22Rv1 (cell line): ENCODE results near the gene KLHL42.
"Not testable (repeated sequence)": the region's sequence is repeated elsewhere in the genome, so short reads cannot be mapped to it uniquely, and the experiment has no call there.

Experiments used
- H3K27ac ChIP-seq: fragments of 450-650 bp; 2 replicates; pipeline ENCODE4 v1.5.1; 2017
- ZFX ChIP-seq: fragments of 450-650 bp; IDR thresholded peaks from 2 replicates; pipeline ENCODE4 v1.6.1; 2017; ENCODE audit warnings: antibody characterized with exemption, borderline replicate concordance
- TF ChIP-seq, protein P1 (sequence below): fragments of 450-650 bp; IDR thresholded peaks from 2 replicates; pipeline ENCODE4 v1.5.1; 2017; ENCODE audit warnings: mild to moderate bottlenecking

KLHL42 gene

DNA sequence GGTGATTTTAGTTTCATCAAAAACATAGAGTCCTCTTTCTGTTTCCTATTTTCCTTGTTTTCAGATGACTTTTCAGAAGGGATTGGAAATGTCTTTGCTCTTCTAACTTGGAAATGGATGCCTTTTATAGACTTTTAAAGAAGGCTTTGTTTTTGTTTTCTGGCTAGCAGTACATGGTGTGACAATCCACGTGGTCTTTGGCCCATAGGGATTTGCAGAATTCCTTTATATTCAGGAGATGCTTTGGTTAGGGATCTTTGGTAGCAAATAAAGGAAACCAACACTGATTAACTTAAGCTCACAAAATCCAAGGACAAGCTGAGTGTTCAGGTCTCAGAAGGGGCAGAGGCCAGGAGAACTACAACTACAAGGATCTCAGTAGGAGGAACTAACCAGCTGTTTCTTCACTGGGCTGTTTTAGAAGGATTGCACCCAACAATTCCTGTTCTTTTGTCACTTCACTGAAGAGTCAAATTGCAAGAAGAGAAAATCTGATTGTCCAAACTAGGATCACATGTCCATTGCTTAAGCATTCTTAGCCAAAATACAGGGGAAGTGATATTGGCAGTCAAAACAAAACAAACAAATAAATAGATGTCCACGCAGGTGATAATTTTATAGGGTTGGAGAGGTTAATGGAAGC, 58.6 kb downstream of the KLHL42 start:
- H3K27ac ChIP-seq: no peak overlapping the region
- TF ChIP-seq ZFX: no peak
- TF ChIP-seq, protein P1, sequence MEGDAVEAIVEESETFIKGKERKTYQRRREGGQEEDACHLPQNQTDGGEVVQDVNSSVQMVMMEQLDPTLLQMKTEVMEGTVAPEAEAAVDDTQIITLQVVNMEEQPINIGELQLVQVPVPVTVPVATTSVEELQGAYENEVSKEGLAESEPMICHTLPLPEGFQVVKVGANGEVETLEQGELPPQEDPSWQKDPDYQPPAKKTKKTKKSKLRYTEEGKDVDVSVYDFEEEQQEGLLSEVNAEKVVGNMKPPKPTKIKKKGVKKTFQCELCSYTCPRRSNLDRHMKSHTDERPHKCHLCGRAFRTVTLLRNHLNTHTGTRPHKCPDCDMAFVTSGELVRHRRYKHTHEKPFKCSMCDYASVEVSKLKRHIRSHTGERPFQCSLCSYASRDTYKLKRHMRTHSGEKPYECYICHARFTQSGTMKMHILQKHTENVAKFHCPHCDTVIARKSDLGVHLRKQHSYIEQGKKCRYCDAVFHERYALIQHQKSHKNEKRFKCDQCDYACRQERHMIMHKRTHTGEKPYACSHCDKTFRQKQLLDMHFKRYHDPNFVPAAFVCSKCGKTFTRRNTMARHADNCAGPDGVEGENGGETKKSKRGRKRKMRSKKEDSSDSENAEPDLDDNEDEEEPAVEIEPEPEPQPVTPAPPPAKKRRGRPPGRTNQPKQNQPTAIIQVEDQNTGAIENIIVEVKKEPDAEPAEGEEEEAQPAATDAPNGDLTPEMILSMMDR: no peak

DNA sequence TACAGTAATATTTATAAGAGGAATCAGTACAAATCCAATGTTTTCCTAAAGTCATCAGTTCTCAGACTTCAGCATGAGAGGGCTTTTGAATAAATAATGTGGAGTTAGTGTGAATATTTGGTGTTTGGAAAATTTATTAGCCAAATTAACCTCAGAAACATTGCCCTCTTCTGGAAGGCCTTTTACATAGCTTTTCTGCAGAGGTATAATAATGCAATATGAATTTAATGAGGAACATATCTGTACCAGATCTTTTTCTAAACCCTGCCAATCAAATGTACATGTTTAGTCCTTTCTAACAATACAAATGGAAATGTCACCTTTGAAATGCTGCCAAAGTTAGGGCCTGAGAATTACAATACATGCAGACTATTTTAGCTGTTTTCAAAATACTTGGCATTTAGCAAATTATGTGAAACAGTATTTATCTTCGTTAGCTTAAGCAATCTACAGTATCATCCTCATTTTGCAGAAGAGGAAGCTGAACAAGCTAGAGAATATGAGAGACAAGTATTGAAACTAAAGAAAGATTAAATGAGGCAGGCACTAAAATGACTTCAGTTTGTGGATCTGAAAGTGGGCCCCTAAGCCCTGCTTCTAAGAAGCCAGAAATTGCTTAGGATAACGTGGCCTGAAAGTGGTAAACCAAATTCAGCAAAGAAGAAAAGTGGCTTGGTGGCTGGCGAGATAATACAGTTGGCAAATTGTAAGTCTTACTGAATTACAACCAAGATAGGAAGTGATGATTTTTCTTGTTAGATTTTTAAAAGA, 60.4 kb downstream of the KLHL42 start:
- TF ChIP-seq ZFX: no peak
- TF ChIP-seq, protein P1: peak; percentile 64
- H3K27ac ChIP-seq: no peak overlapping the region

DNA sequence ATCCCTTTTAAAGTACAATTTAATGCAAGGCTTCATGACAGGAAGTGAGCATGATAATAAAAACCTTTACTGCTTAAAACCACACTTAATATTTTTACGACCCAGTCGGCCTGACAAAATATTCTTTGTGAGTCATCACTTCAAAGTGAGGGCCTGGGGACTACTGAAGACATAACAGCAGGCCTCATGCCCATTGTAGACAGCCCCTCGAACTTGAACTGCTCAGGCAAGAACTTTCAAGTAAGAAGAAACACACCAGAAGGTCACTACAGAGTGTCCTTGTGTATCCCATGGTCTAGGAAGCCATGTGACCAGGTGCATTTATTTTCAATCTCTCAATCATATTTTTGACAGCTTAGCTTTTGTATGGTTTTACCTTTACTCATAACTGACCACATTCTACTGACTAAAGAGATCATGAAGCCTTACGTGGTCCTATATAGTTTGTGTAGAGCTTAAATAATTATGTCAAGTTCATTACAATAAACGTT, 61.4 kb downstream of the KLHL42 start:
- TF ChIP-seq, protein P1: no peak
- no peak for TF ChIP-seq ZFX
- H3K27ac ChIP-seq: no peak overlapping the region

DNA sequence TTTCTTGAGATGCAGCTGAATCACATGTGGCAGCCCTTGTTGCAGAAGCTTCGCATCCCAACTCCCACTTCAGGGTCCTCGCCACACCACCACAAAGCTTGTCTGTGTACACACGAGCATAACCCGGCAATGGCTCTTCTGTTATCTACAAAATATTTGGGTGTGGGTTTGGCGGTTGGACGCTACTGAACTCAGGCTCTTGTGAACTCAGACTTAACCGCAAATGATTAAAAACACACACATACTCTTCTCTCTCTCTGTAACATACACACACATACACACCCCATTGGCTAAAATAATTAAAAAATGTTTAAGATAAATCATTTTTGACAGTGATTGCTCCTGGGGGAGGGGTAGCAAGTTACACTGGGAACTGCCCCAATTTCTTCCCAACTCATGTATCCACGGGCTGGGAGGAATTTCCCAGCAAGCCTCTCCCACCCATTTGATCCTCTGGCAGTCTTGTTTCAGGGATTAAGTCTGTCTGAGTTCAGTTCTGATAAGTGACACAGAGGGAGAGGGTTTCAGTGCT, 63.7 kb downstream of the KLHL42 start:
- no peak for TF ChIP-seq ZFX
- TF ChIP-seq, protein P1: no peak
- H3K27ac ChIP-seq: no peak overlapping the region

DNA sequence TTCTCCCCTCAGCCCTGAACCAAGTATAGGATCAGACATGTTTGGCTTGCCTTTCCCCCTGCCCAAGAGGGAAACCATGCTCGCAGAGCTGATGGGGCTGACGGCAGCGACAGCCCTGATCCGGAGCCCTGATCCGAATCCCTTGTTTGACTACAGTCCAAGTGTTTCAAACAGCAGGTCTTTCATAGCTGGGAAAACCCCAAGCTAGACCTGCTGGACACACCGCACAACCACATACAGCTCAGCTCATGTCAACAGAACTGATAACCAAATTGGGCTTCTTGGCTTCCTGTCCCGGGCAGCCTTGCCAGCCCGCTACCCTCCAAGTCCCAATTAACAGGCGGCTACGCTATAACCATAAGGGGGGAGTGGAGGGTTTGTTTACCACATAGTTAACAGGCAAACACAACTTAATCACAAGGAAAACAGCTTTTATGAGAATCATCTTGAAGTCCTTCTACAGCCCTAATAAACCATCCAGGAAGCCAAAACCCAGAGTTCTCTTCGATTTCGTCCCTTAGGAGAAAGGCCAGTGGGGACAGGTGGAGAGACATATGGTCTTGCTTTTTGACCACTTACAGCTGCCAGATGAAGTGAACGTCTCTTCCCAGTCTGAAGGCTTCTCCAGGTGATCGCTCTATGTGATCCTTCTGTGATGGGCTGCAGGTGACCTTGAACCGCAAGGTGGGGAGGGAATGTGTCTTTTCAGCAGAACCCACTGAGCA, 64.5 kb downstream of the KLHL42 start:
- TF ChIP-seq ZFX: no peak
- TF ChIP-seq, protein P1: no peak
- H3K27ac ChIP-seq: no peak overlapping the region

DNA sequence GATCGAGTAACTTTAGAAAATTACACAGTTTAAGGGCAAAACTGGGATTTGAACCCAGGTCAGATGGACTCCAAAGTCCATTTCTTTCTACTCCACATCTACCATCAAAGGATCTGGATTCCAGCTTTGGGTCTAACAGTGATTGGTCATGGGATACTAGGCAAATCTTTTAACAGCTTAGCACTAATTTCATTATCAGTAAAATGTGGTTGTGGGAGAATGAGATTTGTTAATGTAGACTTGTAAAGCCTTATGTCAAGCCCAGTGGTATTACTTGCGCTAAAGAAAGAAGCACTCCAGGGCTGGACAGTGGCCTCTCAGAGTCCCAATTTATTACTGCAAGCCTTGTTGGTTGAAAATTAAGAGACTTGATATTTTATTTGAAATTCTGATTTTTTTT, 65.2 kb downstream of the KLHL42 start:
- no peak for TF ChIP-seq ZFX
- TF ChIP-seq, protein P1: no peak
- no peak overlapping the region for H3K27ac ChIP-seq

DNA sequence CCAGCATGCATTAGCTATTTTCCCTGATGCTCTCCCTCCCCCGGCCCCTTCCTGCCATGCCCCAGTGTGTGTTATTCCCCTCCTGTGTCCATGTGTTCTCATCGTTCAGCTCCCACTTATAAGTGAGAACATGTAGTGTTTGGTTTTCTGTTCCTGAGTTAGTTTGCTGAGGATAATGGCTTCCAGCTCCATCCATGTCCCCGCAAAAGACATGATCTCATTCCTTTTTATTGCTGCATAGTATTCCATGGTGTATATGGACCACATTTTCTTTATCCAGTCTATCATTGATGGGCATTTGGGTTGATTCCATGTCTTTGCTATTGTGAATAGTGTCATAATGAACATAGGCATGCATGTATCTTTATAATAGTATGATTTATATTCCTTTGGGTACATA, 65.7 kb downstream of the KLHL42 start:
- not testable (repeated sequence) for H3K27ac ChIP-seq

DNA sequence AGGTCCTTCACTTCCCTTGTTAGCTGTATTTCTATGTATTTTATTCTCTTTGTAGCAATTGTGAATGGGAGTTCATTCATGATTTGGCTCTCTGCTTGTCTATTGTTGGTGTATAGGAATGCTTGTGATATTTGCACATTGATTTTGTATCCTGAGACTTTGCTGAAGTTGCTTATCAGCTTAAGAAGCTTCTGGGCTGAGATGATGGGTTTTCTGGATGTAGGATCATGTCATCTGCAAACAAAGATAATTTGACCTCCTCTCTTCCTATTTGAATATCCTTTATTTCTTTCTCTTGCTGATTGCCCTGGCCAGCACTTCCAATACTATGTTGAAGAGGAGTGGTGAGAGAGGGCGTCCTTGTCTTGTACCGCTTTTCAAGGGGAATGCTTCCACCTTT, 67.3 kb downstream of the KLHL42 start:
- H3K27ac ChIP-seq: not testable (repeated sequence)
